Caco-2 (cell line): ENCODE results near the gene ATXN1. TPM values are rescaled to one million over a fixed set of nuclear protein-coding genes. Genes with fewer than 3 reads are reported as not detected.

Experiments used
- BruUV-seq: library from RNA; stranded (reverse); fragments of 400-500 nt; replicated peaks from 2 replicates; lab custom pipeline; 2021; lab: Mats Ljungman, UMichigan
- CTCF ChIA-PET: fragments of 300-600 bp; sonication (Branson Sonifier 250); formaldehyde crosslinking; loops from one replicate; lab custom pipeline; 2022; ENCODE audit warnings: antibody characterized with exemption; lab: Charles Lee
- POLR2A ChIA-PET: fragments of 300-600 bp; sonication (Branson Sonifier 250); formaldehyde crosslinking; loops from one replicate; lab custom pipeline; 2022; ENCODE audit warnings: antibody characterized with exemption; lab: Charles Lee
- DNase-seq, 2 experiments: peaks; one replicate each; pipeline versions ENCODE4 v3.0.0 to v3.0.0-alpha.2; 2020 to 2022
- H3K27me3 ChIP-seq: replicated peaks from 2 replicates; pipeline ENCODE4 v1.6.0; 2011; ENCODE audit warnings: low read length; ENCODE audit not compliant: control insufficient read depth, insufficient read depth
- H3K36me3 ChIP-seq: 2 replicates; pipeline ENCODE4 v1.5.1; 2011; ENCODE audit warnings: low read length; ENCODE audit not compliant: control insufficient read depth, insufficient read depth
- H3K4me1 ChIP-seq: fragments of 250-450 bp; sonication (Bioruptor Pico); 2 replicates; pipeline ENCODE4 v1.5.1; 2020; ENCODE audit warnings: mild to moderate bottlenecking
- H3K4me3 ChIP-seq: 2 replicates; pipeline ENCODE4 v1.5.1; 2011; ENCODE audit warnings: low read depth, mild to moderate bottlenecking, control low read depth, low read length
- H3K9me3 ChIP-seq: fragments of 250-450 bp; sonication (Bioruptor Pico); 2 replicates; pipeline ENCODE4 v1.5.1; 2020; ENCODE audit warnings: mild to moderate bottlenecking, moderate library complexity
- H3K27ac Mint-ChIP-seq: one replicate; pipeline ENCODE4 v1.8.0; 2022; ENCODE audit warnings: mixed read lengths; ENCODE audit not compliant: unreplicated experiment
- H3K27me3 Mint-ChIP-seq: one replicate; pipeline ENCODE4 v1.8.0; 2022; ENCODE audit warnings: mixed read lengths; ENCODE audit not compliant: insufficient read depth, unreplicated experiment
- H3K36me3 Mint-ChIP-seq: one replicate; pipeline ENCODE4 v1.8.0; 2022; ENCODE audit warnings: mild to moderate bottlenecking, mixed read lengths; ENCODE audit not compliant: insufficient read depth, unreplicated experiment
- H3K4me1 Mint-ChIP-seq: one replicate; pipeline ENCODE4 v1.8.0; 2022; ENCODE audit warnings: low read depth, mixed read lengths; ENCODE audit not compliant: unreplicated experiment
- H3K4me3 Mint-ChIP-seq: one replicate; pipeline ENCODE4 v1.8.0; 2022; ENCODE audit warnings: mild to moderate bottlenecking, moderate library complexity, mixed read lengths; ENCODE audit not compliant: unreplicated experiment
- H3K9me3 Mint-ChIP-seq: one replicate; pipeline ENCODE4 v1.8.0; 2022; ENCODE audit warnings: mixed read lengths; ENCODE audit not compliant: unreplicated experiment
- intact Hi-C: fragments of 100-400 bp; cut with micrococcal nuclease; formaldehyde crosslinking; loops from one replicate; pipeline ENCODE4 v1.10.0; 2022; ENCODE audit not compliant: unreplicated experiment
- total RNA-seq: library from RNA; stranded (reverse); gene quantifications from 2 replicates; pipeline ENCODE4 v1.2.3, GENCODE V29; 2022
- TF ChIP-seq, protein P1 (sequence below), 2 experiments: fragments of 200-600 bp in 1 of 2; IDR thresholded peaks; 1 replicate in 1 of 2; 2 replicates in 1 of 2; pipeline versions ENCODE4 v1.5.1 to v1.8.0; 2011 to 2022; ENCODE audit warnings: antibody characterized with exemption in 1 of 2, control low read depth in 1 of 2, inconsistent platforms in 1 of 2, low read depth in 1 of 2, low read length in 1 of 2, mild to moderate bottlenecking in 1 of 2, moderate library complexity in 1 of 2; ENCODE audit not compliant: insufficient read depth in 1 of 2, severe bottlenecking in 1 of 2, unreplicated experiment in 1 of 2

Gene ATXN1
- total RNA-seq, 1 experiment from 2014 or later: 14.2 TPM

DNA sequence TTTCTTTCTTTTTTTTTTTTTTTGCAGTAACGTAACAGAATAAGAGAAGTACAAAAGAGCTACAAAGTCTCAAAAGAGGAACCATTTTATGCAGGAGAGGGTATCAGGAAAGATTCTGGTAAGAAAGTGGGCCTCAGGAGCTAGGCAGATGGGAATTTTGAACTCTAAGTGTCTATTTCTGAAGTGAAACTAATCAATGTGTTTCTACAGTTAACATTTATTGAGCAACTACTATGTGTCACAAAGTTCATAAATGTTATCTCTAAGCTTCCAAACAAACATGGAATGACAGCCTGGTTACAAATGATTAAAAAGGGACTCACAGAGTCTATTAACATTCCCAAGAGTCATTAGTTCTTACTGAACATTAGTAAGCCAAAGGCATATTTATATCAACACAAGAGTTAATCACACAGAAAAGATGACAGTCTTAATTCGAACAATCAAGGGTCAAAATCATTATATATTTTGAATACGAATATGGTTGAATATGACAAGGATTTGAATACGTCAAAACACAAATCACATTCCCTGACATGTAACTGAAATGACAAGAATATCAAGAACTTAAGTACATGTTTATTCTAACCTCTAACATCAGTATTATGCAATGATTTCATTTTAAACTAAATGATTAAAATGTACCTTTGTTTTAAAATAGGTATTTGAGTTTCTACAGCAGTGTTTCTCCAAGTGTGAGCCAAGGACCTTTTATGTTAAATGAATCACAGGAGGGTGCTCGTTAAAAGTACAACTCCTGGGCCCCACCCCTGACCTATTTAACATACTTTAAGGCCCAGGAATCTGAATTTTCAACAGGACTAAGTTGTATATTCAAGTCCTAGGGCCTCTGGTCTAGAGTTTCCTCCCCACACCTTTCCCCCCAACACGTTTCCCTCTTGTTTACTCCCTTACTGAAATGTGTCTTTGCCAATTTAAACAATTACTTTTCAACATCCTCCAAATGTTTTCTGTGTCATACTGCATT lies 89.7 kb downstream of the ATXN1 start:
- Histone ChIP-seq H3K4me3 (no peak overlapping the region), H3K27me3 (no peaks in the 10 kb centered on the region), H3K4me1 (no peaks in the 10 kb centered on the region), H3K36me3 (no peaks in the 10 kb centered on the region), H3K9me3 (no peaks in the 10 kb centered on the region)
- Mint-ChIP-seq H3K4me3 (no peak overlapping the region), H3K4me1 (peaks cover 5% of the 10 kb centered on the region), H3K9me3 (no peaks in the 10 kb centered on the region), H3K36me3 (no peaks in the 10 kb centered on the region), H3K27ac (no peak overlapping the region), H3K27me3 (no peaks in the 10 kb centered on the region)
- TF ChIP-seq, protein P1, sequence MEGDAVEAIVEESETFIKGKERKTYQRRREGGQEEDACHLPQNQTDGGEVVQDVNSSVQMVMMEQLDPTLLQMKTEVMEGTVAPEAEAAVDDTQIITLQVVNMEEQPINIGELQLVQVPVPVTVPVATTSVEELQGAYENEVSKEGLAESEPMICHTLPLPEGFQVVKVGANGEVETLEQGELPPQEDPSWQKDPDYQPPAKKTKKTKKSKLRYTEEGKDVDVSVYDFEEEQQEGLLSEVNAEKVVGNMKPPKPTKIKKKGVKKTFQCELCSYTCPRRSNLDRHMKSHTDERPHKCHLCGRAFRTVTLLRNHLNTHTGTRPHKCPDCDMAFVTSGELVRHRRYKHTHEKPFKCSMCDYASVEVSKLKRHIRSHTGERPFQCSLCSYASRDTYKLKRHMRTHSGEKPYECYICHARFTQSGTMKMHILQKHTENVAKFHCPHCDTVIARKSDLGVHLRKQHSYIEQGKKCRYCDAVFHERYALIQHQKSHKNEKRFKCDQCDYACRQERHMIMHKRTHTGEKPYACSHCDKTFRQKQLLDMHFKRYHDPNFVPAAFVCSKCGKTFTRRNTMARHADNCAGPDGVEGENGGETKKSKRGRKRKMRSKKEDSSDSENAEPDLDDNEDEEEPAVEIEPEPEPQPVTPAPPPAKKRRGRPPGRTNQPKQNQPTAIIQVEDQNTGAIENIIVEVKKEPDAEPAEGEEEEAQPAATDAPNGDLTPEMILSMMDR (IDR thresholded peaks at IDR 0.05; ENCODE audit: insufficient read depth in 1 of 2, low read depth in 1 of 2, low read length in 1 of 2, severe bottlenecking in 1 of 2, unreplicated experiment in 1 of 2): no peak
- DNase-seq: no peak
- POLR2A ChIA-PET: no interaction called here
- no TSS peak for BruUV-seq
- intact Hi-C loops: loop anchor here (5.0 kb wide), 1 partner anchor 91 kb away; the partner anchor contains the start of gene ATXN1
- CTCF ChIA-PET: no interaction called here

DNA sequence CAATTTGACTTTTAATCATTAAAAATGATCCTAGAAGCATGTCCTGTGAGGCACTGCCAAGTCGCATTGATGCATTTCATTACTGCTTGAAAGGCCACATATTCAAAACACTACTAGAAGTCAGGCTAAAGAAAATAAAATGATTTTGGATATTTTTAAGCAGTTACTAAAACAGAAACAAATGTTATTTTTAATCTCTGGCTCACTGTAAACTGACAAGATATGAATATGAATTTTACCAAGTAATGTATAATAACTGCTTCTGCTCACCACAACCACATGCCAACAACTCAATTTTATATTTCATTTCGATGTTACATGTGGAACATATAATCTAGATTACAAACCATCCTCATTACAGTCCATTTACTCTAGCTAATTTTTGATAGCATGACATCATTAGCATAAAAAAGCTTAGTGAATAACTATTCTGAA lies 90.6 kb downstream of the ATXN1 start:
- H3K4me3 ChIP-seq: no peak overlapping the region
- no TSS peak for BruUV-seq
- ChIA-PET POLR2A (no interaction called here), CTCF (no interaction called here)
- Mint-ChIP-seq H3K4me1 (peaks cover 4% of the 10 kb centered on the region), H3K4me3 (no peak overlapping the region), H3K9me3 (no peaks in the 10 kb centered on the region), H3K27ac (no peak overlapping the region), H3K27me3 (no peaks in the 10 kb centered on the region), H3K36me3 (no peaks in the 10 kb centered on the region)
- H3K4me1 ChIP-seq: no peaks in the 10 kb centered on the region
- TF ChIP-seq, protein P1 (IDR thresholded peaks at IDR 0.05; ENCODE audit: insufficient read depth in 1 of 2, low read depth in 1 of 2, low read length in 1 of 2, severe bottlenecking in 1 of 2, unreplicated experiment in 1 of 2): no peak
- H3K27me3 ChIP-seq: no peaks in the 10 kb centered on the region
- DNase-seq: no peak
- intact Hi-C loops: loop anchor here (5.0 kb wide), 1 partner anchor 92 kb away; the partner anchor contains the start of gene ATXN1
- H3K9me3 ChIP-seq: no peaks in the 10 kb centered on the region
- H3K36me3 ChIP-seq: no peaks in the 10 kb centered on the region

DNA sequence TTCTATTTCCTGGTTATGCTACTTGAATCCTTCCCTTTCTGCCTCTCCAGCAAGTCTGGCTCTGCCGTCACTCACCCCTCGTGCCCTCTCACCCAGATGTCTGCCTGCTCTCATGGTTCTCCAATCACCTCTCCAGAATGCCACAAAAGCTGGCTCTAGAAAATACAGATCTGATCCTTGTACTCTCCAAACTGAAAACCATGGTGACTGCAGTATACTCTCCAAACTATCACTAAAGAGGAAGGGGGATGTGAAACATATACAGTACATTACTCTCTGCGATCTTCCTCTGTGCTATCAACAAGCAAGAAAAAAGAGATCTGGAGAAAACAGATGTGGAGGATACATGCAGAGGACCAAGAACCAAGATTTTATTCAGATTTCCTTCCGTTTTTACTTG lies 91.1 kb downstream of the ATXN1 start:
- no peaks in the 10 kb centered on the region for H3K27me3 Mint-ChIP-seq
- intact Hi-C loops: loop anchor here (5.0 kb wide), 1 partner anchor 92 kb away; the partner anchor contains the start of gene ATXN1
- H3K4me1 ChIP-seq: no peaks in the 10 kb centered on the region
- TF ChIP-seq, protein P1 (IDR thresholded peaks at IDR 0.05; ENCODE audit: insufficient read depth in 1 of 2, low read depth in 1 of 2, low read length in 1 of 2, severe bottlenecking in 1 of 2, unreplicated experiment in 1 of 2): no peak
- no peak overlapping the region for H3K27ac Mint-ChIP-seq
- BruUV-seq: no TSS peak
- H3K4me3 ChIP-seq: no peak overlapping the region
- no peak overlapping the region for H3K4me3 Mint-ChIP-seq
- no peaks in the 10 kb centered on the region for H3K9me3 ChIP-seq
- no peaks in the 10 kb centered on the region for H3K36me3 ChIP-seq
- POLR2A ChIA-PET: no interaction called here
- H3K4me1 Mint-ChIP-seq: peaks cover 2% of the 10 kb centered on the region
- no peak for DNase-seq
- H3K27me3 ChIP-seq: no peaks in the 10 kb centered on the region
- H3K9me3 Mint-ChIP-seq: no peaks in the 10 kb centered on the region
- CTCF ChIA-PET: no interaction called here
- no peaks in the 10 kb centered on the region for H3K36me3 Mint-ChIP-seq
